ENCODE results near the gene MINDY3. TPM values are rescaled to one million over a fixed set of nuclear protein-coding genes. Genes with fewer than 3 reads are reported as not detected.

Gene MINDY3
- polyA plus RNA-seq, 4 donors = 11.1 to 26.7 (median 15.5) TPM

GRCh38 chr10:15741581-15741980 lies 118.7 kb downstream of the MINDY3 start:
- no peak for DNase-seq
- WGBS, 3 donors = 75 to 87% (median 82%) methylated on average over 5 of the region's 5 CpGs

GRCh38 chr10:15740261-15740660 lies 120.0 kb downstream of the MINDY3 start:
- H3K27me3 ChIP-seq (ENCODE audit: control insufficient read depth in 3 of 3, insufficient read depth in 3 of 3, low read length in 3 of 3) = no peaks in the 10 kb centered on the region
- WGBS, 3 donors = 82 to 93% (median 84%) methylated on average over 6 of the region's 6 CpGs
- no peaks in the 10 kb centered on the region for H3K9me3 ChIP-seq (ENCODE audit: control insufficient read depth in 2 of 2, insufficient read depth in 1 of 2, low read depth in 1 of 2, low read length in 1 of 2)
- no peaks in the 10 kb centered on the region for H3K4me1 ChIP-seq (ENCODE audit: control insufficient read depth in 3 of 3, insufficient read depth in 2 of 3, low read depth in 1 of 3, low read length in 2 of 3)
- no peaks in the 10 kb centered on the region for H3K36me3 ChIP-seq (ENCODE audit: control insufficient read depth in 3 of 3, insufficient read depth in 2 of 3, low read depth in 1 of 3, low read length in 3 of 3)
- no peak overlapping the region for H3K27ac ChIP-seq (ENCODE audit: low read depth in 1 of 3, low read length in 2 of 3)
- H3K4me3 ChIP-seq (ENCODE audit: low read depth in 1 of 3, low read length in 3 of 3) = no peak overlapping the region
- FAIRE-seq (no peak), DNase-seq (no peak)

More at GRCh38 chr10:15741581-15741980, 118.7 kb downstream of the MINDY3 start:
- Histone ChIP-seq H3K27me3 (ENCODE audit: control insufficient read depth in 3 of 3, insufficient read depth in 3 of 3, low read length in 3 of 3) (no peaks in the 10 kb centered on the region), H3K27ac (ENCODE audit: low read depth in 1 of 3, low read length in 2 of 3) (no peak overlapping the region), H3K9me3 (ENCODE audit: control insufficient read depth in 2 of 2, insufficient read depth in 1 of 2, low read depth in 1 of 2, low read length in 1 of 2) (no peaks in the 10 kb centered on the region), H3K4me1 (ENCODE audit: control insufficient read depth in 3 of 3, insufficient read depth in 2 of 3, low read depth in 1 of 3, low read length in 2 of 3) (no peaks in the 10 kb centered on the region), H3K36me3 (ENCODE audit: control insufficient read depth in 3 of 3, insufficient read depth in 2 of 3, low read depth in 1 of 3, low read length in 3 of 3) (no peaks in the 10 kb centered on the region), H3K4me3 (ENCODE audit: low read depth in 1 of 3, low read length in 3 of 3) (no peak overlapping the region)
- no peak for FAIRE-seq

GRCh38 chr10:15739254-15739970 lies 120.9 kb downstream of the MINDY3 start:
- DNase-seq (no peak), FAIRE-seq (no peak)
- WGBS, 3 donors = 61 to 70% (median 64%) methylated on average over 9 of the region's 9 CpGs
- H3K36me3 ChIP-seq (ENCODE audit: control insufficient read depth in 3 of 3, insufficient read depth in 2 of 3, low read depth in 1 of 3, low read length in 3 of 3) = no peaks in the 10 kb centered on the region
- H3K4me1 ChIP-seq (ENCODE audit: control insufficient read depth in 3 of 3, insufficient read depth in 2 of 3, low read depth in 1 of 3, low read length in 2 of 3) = no peaks in the 10 kb centered on the region
- H3K4me3 ChIP-seq (ENCODE audit: low read depth in 1 of 3, low read length in 3 of 3) = no peak overlapping the region
- H3K9me3 ChIP-seq (ENCODE audit: control insufficient read depth in 2 of 2, insufficient read depth in 1 of 2, low read depth in 1 of 2, low read length in 1 of 2) = no peaks in the 10 kb centered on the region
- H3K27ac ChIP-seq (ENCODE audit: low read depth in 1 of 3, low read length in 2 of 3) = peak overlapping the region in 2 of 3 donors; percentile 0 to 28
- no peaks in the 10 kb centered on the region for H3K27me3 ChIP-seq (ENCODE audit: control insufficient read depth in 3 of 3, insufficient read depth in 3 of 3, low read length in 3 of 3)

GRCh38 chr10:15738270-15738925 lies 121.9 kb downstream of the MINDY3 start:
- no peaks in the 10 kb centered on the region for H3K9me3 ChIP-seq (ENCODE audit: control insufficient read depth in 2 of 2, insufficient read depth in 1 of 2, low read depth in 1 of 2, low read length in 1 of 2)
- no peaks in the 10 kb centered on the region for H3K36me3 ChIP-seq (ENCODE audit: control insufficient read depth in 3 of 3, insufficient read depth in 2 of 3, low read depth in 1 of 3, low read length in 3 of 3)
- H3K4me3 ChIP-seq (ENCODE audit: low read depth in 1 of 3, low read length in 3 of 3) = no peak overlapping the region
- WGBS, 3 donors = 62 to 87% (median 84%) methylated on average over 10 of the region's 10 CpGs
- peak in 1 of 2 donors; percentile 35 for DNase-seq
- peak overlapping the region in 2 of 3 donors; percentile 42 to 51 for H3K27ac ChIP-seq (ENCODE audit: low read depth in 1 of 3, low read length in 2 of 3)
- no peaks in the 10 kb centered on the region for H3K4me1 ChIP-seq (ENCODE audit: control insufficient read depth in 3 of 3, insufficient read depth in 2 of 3, low read depth in 1 of 3, low read length in 2 of 3)
- no peak for FAIRE-seq
- no peaks in the 10 kb centered on the region for H3K27me3 ChIP-seq (ENCODE audit: control insufficient read depth in 3 of 3, insufficient read depth in 3 of 3, low read length in 3 of 3)

GRCh38 chr10:15737656-15738055 lies 122.7 kb downstream of the MINDY3 start:
- H3K27me3 ChIP-seq (ENCODE audit: control insufficient read depth in 3 of 3, insufficient read depth in 3 of 3, low read length in 3 of 3) = no peaks in the 10 kb centered on the region
- FAIRE-seq (no peak), DNase-seq (no peak)
- 47 to 68% (median 65%) methylated on average over 5 of the region's 5 CpGs for WGBS, 3 donors
- peak overlapping the region in 2 of 3 donors; percentile 14 to 42 for H3K27ac ChIP-seq (ENCODE audit: low read depth in 1 of 3, low read length in 2 of 3)
- H3K36me3 ChIP-seq (ENCODE audit: control insufficient read depth in 3 of 3, insufficient read depth in 2 of 3, low read depth in 1 of 3, low read length in 3 of 3) = no peaks in the 10 kb centered on the region
- H3K4me1 ChIP-seq (ENCODE audit: control insufficient read depth in 3 of 3, insufficient read depth in 2 of 3, low read depth in 1 of 3, low read length in 2 of 3) = no peaks in the 10 kb centered on the region
- H3K4me3 ChIP-seq (ENCODE audit: low read depth in 1 of 3, low read length in 3 of 3) = no peak overlapping the region
- H3K9me3 ChIP-seq (ENCODE audit: control insufficient read depth in 2 of 2, insufficient read depth in 1 of 2, low read depth in 1 of 2, low read length in 1 of 2) = no peaks in the 10 kb centered on the region

GRCh38 chr10:15735763-15736162 lies 124.5 kb downstream of the MINDY3 start:
- no peak for FAIRE-seq

GRCh38 chr10:15730341-15730740 lies 130.0 kb downstream of the MINDY3 start:
- H3K4me3 ChIP-seq (ENCODE audit: low read depth in 1 of 3, low read length in 3 of 3) = no peak overlapping the region
- peaks cover 0 to 2% of the 10 kb centered on the region in 2 donors for H3K9me3 ChIP-seq (ENCODE audit: control insufficient read depth in 2 of 2, insufficient read depth in 1 of 2, low read depth in 1 of 2, low read length in 1 of 2)
- no peaks in the 10 kb centered on the region for H3K36me3 ChIP-seq (ENCODE audit: control insufficient read depth in 3 of 3, insufficient read depth in 2 of 3, low read depth in 1 of 3, low read length in 3 of 3)
- FAIRE-seq (peak; percentile 51), DNase-seq (no peak)
- 78 to 98% (median 98%) methylated on average over 2 of the region's 2 CpGs for WGBS, 3 donors
- no peaks in the 10 kb centered on the region for H3K4me1 ChIP-seq (ENCODE audit: control insufficient read depth in 3 of 3, insufficient read depth in 2 of 3, low read depth in 1 of 3, low read length in 2 of 3)
- no peak overlapping the region for H3K27ac ChIP-seq (ENCODE audit: low read depth in 1 of 3, low read length in 2 of 3)
- H3K27me3 ChIP-seq (ENCODE audit: control insufficient read depth in 3 of 3, insufficient read depth in 3 of 3, low read length in 3 of 3) = no peaks in the 10 kb centered on the region

More at GRCh38 chr10:15735763-15736162, 124.5 kb downstream of the MINDY3 start:
- H3K27me3 ChIP-seq (ENCODE audit: control insufficient read depth in 3 of 3, insufficient read depth in 3 of 3, low read length in 3 of 3) = no peaks in the 10 kb centered on the region
- H3K27ac ChIP-seq (ENCODE audit: low read depth in 1 of 3, low read length in 2 of 3) = no peak overlapping the region
- WGBS, 3 donors = 35 to 36% (median 36%) methylated on average over 4 of the region's 4 CpGs
- no peaks in the 10 kb centered on the region for H3K4me1 ChIP-seq (ENCODE audit: control insufficient read depth in 3 of 3, insufficient read depth in 2 of 3, low read depth in 1 of 3, low read length in 2 of 3)
- no peaks in the 10 kb centered on the region for H3K9me3 ChIP-seq (ENCODE audit: control insufficient read depth in 2 of 2, insufficient read depth in 1 of 2, low read depth in 1 of 2, low read length in 1 of 2)
- DNase-seq = peak in 1 of 2 donors; percentile 10
- H3K36me3 ChIP-seq (ENCODE audit: control insufficient read depth in 3 of 3, insufficient read depth in 2 of 3, low read depth in 1 of 3, low read length in 3 of 3) = no peaks in the 10 kb centered on the region
- no peak overlapping the region for H3K4me3 ChIP-seq (ENCODE audit: low read depth in 1 of 3, low read length in 3 of 3)

- 87 to 92% (median 88%) methylated on average over 7 of the region's 7 CpGs for WGBS, 3 donors
- no peaks in the 10 kb centered on the region for H3K4me1 ChIP-seq (ENCODE audit: control insufficient read depth in 3 of 3, insufficient read depth in 2 of 3, low read depth in 1 of 3, low read length in 2 of 3)
- FAIRE-seq = no peak
- H3K9me3 ChIP-seq (ENCODE audit: control insufficient read depth in 2 of 2, insufficient read depth in 1 of 2, low read depth in 1 of 2, low read length in 1 of 2) = peaks cover 0 to 2% of the 10 kb centered on the region in 2 donors
- no peaks in the 10 kb centered on the region for H3K36me3 ChIP-seq (ENCODE audit: control insufficient read depth in 3 of 3, insufficient read depth in 2 of 3, low read depth in 1 of 3, low read length in 3 of 3)
- no peak overlapping the region for H3K4me3 ChIP-seq (ENCODE audit: low read depth in 1 of 3, low read length in 3 of 3)
- DNase-seq = no peak
- no peaks in the 10 kb centered on the region for H3K27me3 ChIP-seq (ENCODE audit: control insufficient read depth in 3 of 3, insufficient read depth in 3 of 3, low read length in 3 of 3)
- no peak overlapping the region for H3K27ac ChIP-seq (ENCODE audit: low read depth in 1 of 3, low read length in 2 of 3)
These were observed 130.4 kb downstream of the MINDY3 start for GRCh38 chr10:15729890-15730289.

All from small intestine (tissue), 7 donors.